Hepatocyte (in vitro differentiated cells): ENCODE measurements around the gene SCN7A.

Experiments
- CTCF ChIP-seq: fragments of 200-600 bp; sonication (generic); IDR thresholded peaks from 2 replicates; pipeline ENCODE4 v1.5.1; 2016; ENCODE audit warnings: antibody characterized with exemption, mild to moderate bottlenecking; ENCODE audit not compliant: poor library complexity
- EZH2 ChIP-seq: fragments of 200-600 bp; sonication (generic); IDR thresholded peaks from 2 replicates; pipeline ENCODE4 v1.6.1; 2016; ENCODE audit warnings: antibody characterized with exemption, mild to moderate bottlenecking, borderline replicate concordance
- EZH2phosphoT487 ChIP-seq: fragments of 200-600 bp; sonication (generic); IDR thresholded peaks from one replicate; pipeline ENCODE4 v1.6.1; 2018; ENCODE audit warnings: antibody characterized with exemption, mild to moderate bottlenecking, low read depth, moderate library complexity; ENCODE audit not compliant: unreplicated experiment, severe bottlenecking

GRCh38 chr2:166411473-166412230, 82.4 kb downstream of the SCN7A start:
- no peak for TF ChIP-seq CTCF
- no peak for TF ChIP-seq EZH2
- no peak for TF ChIP-seq EZH2phosphoT487
